HUDEP-2 (cell line): ENCODE measurements around the gene THAP7.
A peak's percentile ranks its signal among the peaks of the same experiment; 100 is the strongest.
"Not testable (repeated sequence)": the region's sequence is repeated elsewhere in the genome, so short reads cannot be mapped to it uniquely, and the experiment has no call there.

ENCODE experiments used
- DNase-seq, 76 experiments: peaks; one replicate each; lab custom pipeline; 2025; ENCODE audit not compliant: unreplicated experiment in 76 of 76; lab: John Stamatoyannopoulos, UW

THAP7 gene

GRCh38 chr22:21014202-21014725 is 12.3 kb upstream of the THAP7 start:
- DNase-seq: peak in 72 of 76 experiments; percentile 10 to 92 (median 76)

GRCh38 chr22:21013657-21014201 is 11.8 kb upstream of the THAP7 start:
- DNase-seq: no peak

GRCh38 chr22:21012446-21013407 is 10.8 kb upstream of the THAP7 start:
- no peak for DNase-seq

- no peak for DNase-seq
These were observed 8.7 kb upstream of the THAP7 start for GRCh38 chr22:21010426-21011113.

DNA sequence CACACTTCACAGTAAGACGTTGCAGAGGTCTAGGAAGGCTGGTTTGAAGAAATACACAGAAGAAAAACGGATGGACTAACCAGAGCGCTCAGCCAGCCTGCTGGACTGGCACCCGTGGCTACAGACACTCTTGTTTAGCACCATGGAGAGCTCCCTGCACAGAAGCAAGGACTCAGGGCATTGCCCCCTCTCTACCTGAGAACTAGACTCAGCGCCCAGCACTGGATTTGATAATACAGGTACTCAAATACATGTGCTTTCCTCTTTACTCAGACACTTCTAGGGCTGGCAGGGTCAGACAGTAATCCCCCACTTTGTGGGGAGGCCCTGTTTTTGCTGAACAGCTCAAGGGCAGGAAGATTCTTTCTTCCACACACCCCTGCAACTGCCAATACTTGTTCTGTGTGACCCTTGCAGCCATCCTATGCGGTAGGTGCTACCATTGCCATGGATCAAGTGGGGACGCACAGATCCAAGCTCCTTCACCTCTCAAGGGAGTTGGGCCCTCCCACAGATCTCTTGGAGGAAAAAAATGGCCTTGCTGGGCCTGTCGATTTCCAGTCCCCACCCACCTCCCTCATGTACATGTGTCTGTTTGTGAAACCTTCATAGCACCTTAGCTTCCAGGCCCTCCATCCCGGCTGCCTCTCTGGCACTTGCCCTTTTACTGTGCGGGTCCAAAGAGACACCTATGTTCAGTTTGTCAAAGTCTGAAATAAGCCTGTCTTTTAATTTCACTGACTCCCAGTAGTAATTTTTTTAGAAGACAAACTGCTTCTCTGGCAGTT is 7.9 kb upstream of the THAP7 start:
- DNase-seq: peak in 44 of 76 experiments; percentile 6 to 64 (median 27)

GRCh38 chr22:21009208-21009607 is 7.3 kb upstream of the THAP7 start:
- DNase-seq: not testable (repeated sequence)

- DNase-seq: peak in 3 of 76 experiments; percentile 7 to 16 (median 11)
These were observed 1.9 kb upstream of the THAP7 start for GRCh38 chr22:21003782-21004181.

DNA sequence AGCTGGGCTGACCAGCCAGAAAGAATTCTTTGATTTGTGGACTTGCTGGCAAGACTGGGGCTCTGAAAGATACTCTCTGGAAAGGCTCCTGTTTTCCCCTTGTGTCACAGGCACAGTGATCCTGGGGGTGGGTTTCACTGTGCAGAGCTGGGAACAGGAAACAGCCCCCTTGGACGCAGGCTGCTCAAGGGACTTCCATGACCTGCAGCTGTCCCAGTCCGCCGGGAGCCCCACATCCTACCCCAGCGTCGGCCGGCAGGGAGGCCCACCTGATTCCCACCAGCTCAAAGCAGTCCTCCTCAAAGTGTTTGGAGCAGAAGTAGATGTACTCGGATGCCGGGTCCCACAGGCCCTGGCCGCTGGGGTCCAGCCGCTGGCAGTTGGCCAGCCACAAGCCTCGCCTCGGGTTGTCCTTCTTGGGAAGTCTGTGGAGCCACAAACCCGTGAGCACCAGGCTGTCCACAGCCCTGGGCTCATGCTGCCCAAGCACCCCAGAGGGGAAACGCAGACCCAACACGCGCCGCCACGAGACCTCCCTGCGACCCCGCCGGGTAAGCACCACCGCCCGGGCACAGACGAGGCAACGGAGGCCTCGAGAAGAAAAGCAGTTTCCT is 824 bp downstream of the THAP7 start:
- DNase-seq: peak in 1 of 76 experiments; percentile 47

DNA sequence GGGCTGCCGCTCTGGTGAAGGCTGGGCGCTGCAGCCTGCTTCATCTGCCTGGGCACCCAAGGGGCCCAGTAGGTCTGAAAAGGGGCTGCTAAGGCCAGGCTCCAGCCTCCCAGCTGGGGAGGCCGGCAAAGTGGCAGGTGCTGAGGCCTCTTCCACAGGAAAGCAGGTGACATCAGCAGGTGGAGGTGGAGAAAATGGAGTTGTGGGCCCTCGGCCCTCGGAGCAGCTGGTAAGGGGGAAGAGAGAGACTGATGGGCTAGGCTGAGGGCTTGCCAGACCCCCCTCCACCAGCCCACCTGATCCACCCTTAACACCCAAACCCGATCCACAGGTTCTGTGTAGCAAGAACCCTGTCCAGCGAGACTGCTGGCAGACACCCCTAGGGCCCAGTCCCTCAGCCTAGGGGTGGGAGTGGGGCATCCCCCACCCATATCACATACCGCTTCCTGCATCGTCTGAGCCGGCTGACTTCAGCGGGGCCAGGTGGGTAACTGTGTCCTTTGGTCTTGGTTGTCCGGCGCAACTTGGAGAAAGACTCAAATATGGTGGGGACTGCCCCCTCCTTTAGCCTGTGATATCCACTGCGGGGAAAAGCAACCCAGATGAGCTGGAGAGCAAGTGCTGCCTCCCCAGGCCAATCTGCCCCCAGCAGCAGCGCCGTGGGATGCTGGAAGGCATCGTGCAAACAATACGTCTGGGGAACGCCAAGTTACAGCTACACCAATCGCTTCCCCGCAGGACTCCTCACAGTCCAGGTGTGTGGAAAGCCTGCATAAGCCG is 1.5 kb downstream of the THAP7 start:
- DNase-seq: peak in 3 of 76 experiments; percentile 4 to 19 (median 8)

- DNase-seq: no peak
These were observed 2.3 kb downstream of the THAP7 start for GRCh38 chr22:20999350-21000206.

GRCh38 chr22:20998411-20999336 is 3.2 kb downstream of the THAP7 start:
- peak in 2 of 76 experiments; percentile 12 to 15 for DNase-seq

DNA sequence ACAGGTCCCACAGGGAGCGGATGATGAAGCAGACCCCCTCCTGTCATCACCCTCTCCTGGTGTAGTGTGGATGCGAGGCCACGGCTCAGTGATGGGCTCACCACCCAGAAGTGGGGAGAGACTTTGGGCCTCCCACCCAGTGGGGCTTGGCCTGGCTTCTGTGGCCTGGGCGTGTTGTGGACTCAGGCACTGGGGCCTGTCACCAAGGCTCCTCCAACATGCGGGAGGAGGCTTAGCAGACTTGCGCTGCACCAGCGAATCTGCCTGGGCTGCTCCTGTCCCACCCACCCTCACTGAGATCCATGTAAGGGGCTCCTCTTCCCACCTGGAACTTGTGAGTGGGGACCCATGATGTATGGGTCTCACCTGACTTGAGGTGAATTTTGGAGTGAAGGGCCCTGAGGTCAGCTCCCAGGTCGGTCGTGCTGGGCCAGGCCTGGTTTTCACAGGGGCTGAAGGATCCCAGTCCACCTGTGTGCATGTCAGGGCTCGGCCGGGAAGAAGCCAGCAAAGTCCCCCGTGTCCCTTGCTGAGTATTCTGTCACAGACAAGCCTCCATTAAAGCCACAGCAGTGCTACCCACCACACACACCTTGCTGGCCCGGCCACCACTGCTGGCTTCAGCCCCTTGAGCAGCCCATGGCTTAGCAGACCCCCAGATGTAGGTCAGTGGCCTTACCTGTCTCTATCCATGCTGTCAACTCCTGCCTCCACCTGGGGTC is 4.2 kb downstream of the THAP7 start:
- DNase-seq: no peak

DNA sequence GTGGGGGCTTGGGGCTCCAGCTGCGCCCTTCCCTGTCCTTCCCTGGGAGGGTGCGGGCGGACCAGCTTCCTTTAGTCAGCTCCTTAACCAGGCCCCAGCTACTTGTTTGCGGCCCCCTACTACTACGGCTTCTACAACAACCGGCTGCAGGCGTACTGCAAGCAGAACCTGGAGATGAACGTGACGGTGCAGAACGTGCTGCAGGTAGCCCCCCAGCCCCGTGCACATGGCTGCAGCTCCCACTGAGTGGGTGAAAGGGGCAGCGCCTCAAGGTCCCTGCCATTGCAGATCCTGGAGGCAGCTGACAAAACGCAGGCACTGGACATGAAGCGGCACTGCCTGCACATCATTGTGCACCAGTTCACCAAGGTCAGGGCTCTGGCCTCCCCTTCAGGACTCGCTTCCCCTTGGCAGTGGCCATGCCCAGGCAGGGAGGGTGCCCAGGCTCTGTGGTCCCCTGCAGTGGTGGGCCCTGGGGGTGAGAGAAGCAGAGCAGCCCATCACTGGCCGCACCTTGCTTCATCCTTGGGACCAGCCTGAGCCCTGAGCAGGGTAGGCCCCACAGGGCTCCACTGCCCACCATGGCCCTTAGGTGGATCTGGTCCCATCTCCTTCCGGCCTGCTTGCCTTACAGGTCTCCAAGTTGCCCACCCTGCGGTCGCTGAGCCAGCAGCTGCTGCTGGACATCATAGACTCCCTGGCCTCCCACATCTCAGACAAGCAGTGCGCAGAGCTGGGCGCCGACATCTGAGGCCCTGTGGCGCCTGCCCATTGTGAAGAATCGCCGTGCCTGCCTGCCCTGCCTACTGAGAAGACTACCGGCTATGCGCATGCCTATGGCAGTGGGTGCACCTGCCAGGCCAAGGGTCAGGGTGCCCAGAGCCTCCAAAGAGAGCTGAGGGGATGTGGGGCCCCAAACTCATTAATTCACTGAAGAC is 5.1 kb downstream of the THAP7 start:
- no peak for DNase-seq

GRCh38 chr22:20996031-20996410 is 5.9 kb downstream of the THAP7 start:
- DNase-seq: no peak

GRCh38 chr22:20995329-20996030 is 6.4 kb downstream of the THAP7 start:
- DNase-seq: no peak
